Liver (tissue), 9 donors: ENCODE data around the gene CAMKK1. TPM values are rescaled to one million over a fixed set of nuclear protein-coding genes. Genes with fewer than 3 reads are reported as not detected.

ENCODE experiments used
- DNase-seq: peaks from one replicate; pipeline ENCODE4 v3.0.0-alpha.2; 2017; ENCODE audit warnings: low spot score
- H3K27ac ChIP-seq, 2 donors: one replicate each; pipeline ENCODE4 v1.7.0; 2013; ENCODE audit warnings: inconsistent platforms in 2 of 2, low read length in 2 of 2, control low read depth in 1 of 2, low read depth in 1 of 2, mild to moderate bottlenecking in 1 of 2
- H3K27me3 ChIP-seq, 4 donors: one replicate each; pipeline versions ENCODE4 v1.6.1 to v1.7.0; 2013; ENCODE audit warnings: low read length in 3 of 4, inconsistent platforms in 1 of 4, mild to moderate bottlenecking in 1 of 4, moderate library complexity in 1 of 4; ENCODE audit not compliant: control insufficient read depth in 4 of 4, insufficient read depth in 4 of 4
- H3K36me3 ChIP-seq, 4 donors: one replicate each; pipeline versions ENCODE4 v1.6.1 to v1.7.0; 2013; ENCODE audit warnings: low read length in 3 of 4, mild to moderate bottlenecking in 3 of 4, low read depth in 1 of 4, moderate library complexity in 1 of 4; ENCODE audit not compliant: control insufficient read depth in 4 of 4, insufficient read depth in 3 of 4
- H3K4me1 ChIP-seq, 4 donors: one replicate each; pipeline versions ENCODE4 v1.6.1 to v1.7.0; 2013; ENCODE audit warnings: low read length in 3 of 4, mild to moderate bottlenecking in 3 of 4, moderate library complexity in 1 of 4; ENCODE audit not compliant: control insufficient read depth in 4 of 4, insufficient read depth in 4 of 4
- H3K4me3 ChIP-seq, 3 donors: one replicate each; pipeline versions ENCODE4 v1.6.1 to v1.7.0; 2013; ENCODE audit warnings: low read length in 3 of 3, control low read depth in 1 of 3, low read depth in 1 of 3, mild to moderate bottlenecking in 1 of 3
- H3K9ac ChIP-seq, 2 donors: one replicate each; pipeline ENCODE4 v1.7.0; 2013; ENCODE audit warnings: low read length in 2 of 2, mild to moderate bottlenecking in 2 of 2, moderate library complexity in 2 of 2, control low read depth in 1 of 2, low read depth in 1 of 2
- H3K9me3 ChIP-seq, 4 donors: one replicate each; pipeline versions ENCODE4 v1.6.1 to v1.7.0; 2013; ENCODE audit warnings: low read length in 3 of 4; ENCODE audit not compliant: control insufficient read depth in 4 of 4
- ATF3 ChIP-seq: IDR thresholded peaks from 2 replicates; pipeline ENCODE4 v1.6.1; 2016; ENCODE audit warnings: antibody characterized with exemption
- FOXA2 ChIP-seq: IDR thresholded peaks from 2 replicates; pipeline ENCODE4 v1.6.1; 2016; ENCODE audit warnings: antibody characterized with exemption
- GABPA ChIP-seq, 2 donors: IDR thresholded peaks in 1 of 2; conservative IDR thresholded peaks in 1 of 2; 2 replicates each; pipeline ENCODE4 v1.6.1; 2016; ENCODE audit warnings: antibody characterized with exemption in 2 of 2, mild to moderate bottlenecking in 1 of 2, moderate library complexity in 1 of 2
- HNF4A ChIP-seq, 2 donors: conservative IDR thresholded peaks; 2 replicates each; pipeline ENCODE4 v1.6.1; 2016; ENCODE audit warnings: antibody characterized with exemption in 2 of 2, mild to moderate bottlenecking in 2 of 2
- HNF4G ChIP-seq: IDR thresholded peaks from 2 replicates; pipeline ENCODE4 v1.6.1; 2016; ENCODE audit warnings: antibody characterized with exemption
- MAX ChIP-seq: IDR thresholded peaks from 2 replicates; pipeline ENCODE4 v1.6.1; 2016; ENCODE audit warnings: antibody characterized with exemption
- RAD21 ChIP-seq, 2 donors: IDR thresholded peaks; 2 replicates each; pipeline ENCODE4 v1.6.1; 2016; ENCODE audit warnings: antibody characterized with exemption in 2 of 2, mild to moderate bottlenecking in 2 of 2
- SP1 ChIP-seq: IDR thresholded peaks from 2 replicates; pipeline ENCODE4 v1.6.1; 2018; ENCODE audit warnings: antibody characterized with exemption, mild to moderate bottlenecking
- TAF1 ChIP-seq: conservative IDR thresholded peaks from 2 replicates; pipeline ENCODE4 v1.6.1; 2016; ENCODE audit warnings: antibody characterized with exemption, mild to moderate bottlenecking
- ZBTB33 ChIP-seq: IDR thresholded peaks from 2 replicates; pipeline ENCODE4 v1.6.1; 2016; ENCODE audit warnings: antibody characterized with exemption
- WGBS: extraction: QIAGEN DNeasy Blood & Tissue Kit; methylation state at CpG from one replicate; pipeline ENCODE4 v1.1.7; 2013; 5-methylcytosine and 5-hydroxymethylcytosine counted together
- polyA plus RNA-seq, 2 donors: library from polyadenylated mRNA; stranded (reverse) in 1 of 2; unstranded in 1 of 2; fragments of 200-250 nt in 1 of 2; fragments of >200 nt in 1 of 2; fragmentation: Nextera tagmentation in 1 of 2; extraction: Ambion mirVana in 1 of 2; gene quantifications; one replicate each; pipeline versions ENCODE4 v1.2.1 to v1.2.3, GENCODE V29; 2013 to 2015
- total RNA-seq, 2 donors: library from RNA; depleted of rRNA; stranded (reverse); fragments of >200 nt; gene quantifications; one replicate each; pipeline ENCODE4 v1.2.3, GENCODE V29; 2014
- TF ChIP-seq, protein P1 (sequence below): fragments of 150-350 bp; IDR thresholded peaks from 2 replicates; pipeline ENCODE4 v1.5.1; 2017; ENCODE audit warnings: improper control_type of control experiment, low read depth, low read length; ENCODE audit not compliant: missing input control
- TF ChIP-seq, protein P2 (sequence below): IDR thresholded peaks from 2 replicates; pipeline ENCODE4 v1.6.1; 2016; ENCODE audit warnings: antibody characterized with exemption, mild to moderate bottlenecking
- donor health status: healthy.
- donor health status: healthy.
- donor health status: healthy.
- donor health status: healthy.
- donor health status: healthy.

CAMKK1 gene
- total and polyA plus RNA-seq, 4 donors: 0.24 to 0.67 (median 0.50) TPM

DNA sequence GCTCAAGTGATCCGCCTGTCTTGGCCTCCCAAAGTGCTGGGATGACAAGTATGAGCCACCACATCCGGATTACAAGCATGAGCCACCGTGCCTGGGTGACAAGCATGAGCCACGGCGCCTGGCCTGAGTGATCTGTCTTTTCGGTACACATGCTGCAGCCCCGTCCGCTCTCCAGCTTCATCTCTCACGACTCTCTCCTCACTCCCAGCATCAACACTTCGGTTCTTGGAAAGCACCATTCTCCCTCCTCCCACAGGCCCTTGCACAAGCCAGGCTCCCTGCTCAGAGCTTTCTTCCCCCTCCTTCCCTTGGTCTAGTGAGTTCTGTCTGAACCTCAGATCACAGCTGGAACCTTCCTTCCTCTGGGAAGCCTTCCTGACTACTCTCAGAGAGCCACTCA, 40.3 kb downstream of the CAMKK1 start:
- no peaks in the 10 kb centered on the region for H3K36me3 ChIP-seq
- H3K27ac ChIP-seq: no peak overlapping the region
- DNase-seq: no peak
- TF ChIP-seq ZBTB33 (no peak), HNF4G (no peak), ATF3 (no peak), GABPA (IDR thresholded peaks at IDR 0.05 in 1 of 2, conservative IDR thresholded peaks at IDR 0.05 in 1 of 2) (no peak), SP1 (no peak), HNF4A (conservative IDR thresholded peaks at IDR 0.05) (no peak)
- no peaks in the 10 kb centered on the region for H3K4me1 ChIP-seq
- no peaks in the 10 kb centered on the region for H3K9me3 ChIP-seq
- 93% methylated on average over 10 of the region's 10 CpGs for WGBS
- H3K4me3 ChIP-seq: no peak overlapping the region
- H3K27me3 ChIP-seq: no peaks in the 10 kb centered on the region
- H3K9ac ChIP-seq: no peak overlapping the region

DNA sequence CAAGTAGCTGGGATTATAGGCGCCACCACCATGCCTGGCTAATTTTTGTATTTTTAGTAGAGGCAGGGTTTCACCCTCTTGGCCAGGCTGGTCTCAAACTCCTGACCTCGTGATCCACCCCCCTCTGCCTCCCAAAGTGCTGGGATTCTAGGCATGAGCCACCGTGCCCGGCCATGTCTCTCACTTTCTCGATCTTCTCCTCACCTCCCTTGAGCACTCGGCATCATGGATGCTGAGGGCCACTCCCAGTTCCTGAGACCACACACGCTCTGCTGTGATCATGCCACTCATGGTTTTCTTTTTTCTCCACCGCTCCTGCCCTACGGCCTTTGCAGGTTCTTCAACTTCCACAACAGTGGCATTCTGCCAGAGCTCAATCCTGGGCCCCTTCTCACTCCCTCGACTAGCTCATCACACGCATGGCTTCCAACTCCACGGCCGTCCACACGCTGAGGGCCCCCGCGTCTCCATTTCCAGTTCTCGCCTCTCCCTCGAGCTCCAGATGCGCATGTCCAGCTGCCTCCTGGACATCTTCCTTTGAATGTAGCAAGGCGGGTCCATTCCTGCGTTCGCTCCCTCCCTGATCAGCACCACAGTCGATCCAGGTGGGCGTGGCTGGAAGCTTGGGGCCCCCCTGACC, 41.3 kb downstream of the CAMKK1 start:
- Histone ChIP-seq H3K27ac (no peak overlapping the region), H3K4me3 (no peak overlapping the region), H3K4me1 (no peaks in the 10 kb centered on the region), H3K27me3 (no peaks in the 10 kb centered on the region), H3K9ac (no peak overlapping the region), H3K36me3 (no peaks in the 10 kb centered on the region), H3K9me3 (no peaks in the 10 kb centered on the region)
- TF ChIP-seq HNF4A (conservative IDR thresholded peaks at IDR 0.05): no peak
- TF ChIP-seq ZBTB33: no peak
- TF ChIP-seq TAF1: no peak
- no peak for TF ChIP-seq MAX
- TF ChIP-seq, protein P1, sequence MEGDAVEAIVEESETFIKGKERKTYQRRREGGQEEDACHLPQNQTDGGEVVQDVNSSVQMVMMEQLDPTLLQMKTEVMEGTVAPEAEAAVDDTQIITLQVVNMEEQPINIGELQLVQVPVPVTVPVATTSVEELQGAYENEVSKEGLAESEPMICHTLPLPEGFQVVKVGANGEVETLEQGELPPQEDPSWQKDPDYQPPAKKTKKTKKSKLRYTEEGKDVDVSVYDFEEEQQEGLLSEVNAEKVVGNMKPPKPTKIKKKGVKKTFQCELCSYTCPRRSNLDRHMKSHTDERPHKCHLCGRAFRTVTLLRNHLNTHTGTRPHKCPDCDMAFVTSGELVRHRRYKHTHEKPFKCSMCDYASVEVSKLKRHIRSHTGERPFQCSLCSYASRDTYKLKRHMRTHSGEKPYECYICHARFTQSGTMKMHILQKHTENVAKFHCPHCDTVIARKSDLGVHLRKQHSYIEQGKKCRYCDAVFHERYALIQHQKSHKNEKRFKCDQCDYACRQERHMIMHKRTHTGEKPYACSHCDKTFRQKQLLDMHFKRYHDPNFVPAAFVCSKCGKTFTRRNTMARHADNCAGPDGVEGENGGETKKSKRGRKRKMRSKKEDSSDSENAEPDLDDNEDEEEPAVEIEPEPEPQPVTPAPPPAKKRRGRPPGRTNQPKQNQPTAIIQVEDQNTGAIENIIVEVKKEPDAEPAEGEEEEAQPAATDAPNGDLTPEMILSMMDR: no peak
- TF ChIP-seq, protein P2, sequence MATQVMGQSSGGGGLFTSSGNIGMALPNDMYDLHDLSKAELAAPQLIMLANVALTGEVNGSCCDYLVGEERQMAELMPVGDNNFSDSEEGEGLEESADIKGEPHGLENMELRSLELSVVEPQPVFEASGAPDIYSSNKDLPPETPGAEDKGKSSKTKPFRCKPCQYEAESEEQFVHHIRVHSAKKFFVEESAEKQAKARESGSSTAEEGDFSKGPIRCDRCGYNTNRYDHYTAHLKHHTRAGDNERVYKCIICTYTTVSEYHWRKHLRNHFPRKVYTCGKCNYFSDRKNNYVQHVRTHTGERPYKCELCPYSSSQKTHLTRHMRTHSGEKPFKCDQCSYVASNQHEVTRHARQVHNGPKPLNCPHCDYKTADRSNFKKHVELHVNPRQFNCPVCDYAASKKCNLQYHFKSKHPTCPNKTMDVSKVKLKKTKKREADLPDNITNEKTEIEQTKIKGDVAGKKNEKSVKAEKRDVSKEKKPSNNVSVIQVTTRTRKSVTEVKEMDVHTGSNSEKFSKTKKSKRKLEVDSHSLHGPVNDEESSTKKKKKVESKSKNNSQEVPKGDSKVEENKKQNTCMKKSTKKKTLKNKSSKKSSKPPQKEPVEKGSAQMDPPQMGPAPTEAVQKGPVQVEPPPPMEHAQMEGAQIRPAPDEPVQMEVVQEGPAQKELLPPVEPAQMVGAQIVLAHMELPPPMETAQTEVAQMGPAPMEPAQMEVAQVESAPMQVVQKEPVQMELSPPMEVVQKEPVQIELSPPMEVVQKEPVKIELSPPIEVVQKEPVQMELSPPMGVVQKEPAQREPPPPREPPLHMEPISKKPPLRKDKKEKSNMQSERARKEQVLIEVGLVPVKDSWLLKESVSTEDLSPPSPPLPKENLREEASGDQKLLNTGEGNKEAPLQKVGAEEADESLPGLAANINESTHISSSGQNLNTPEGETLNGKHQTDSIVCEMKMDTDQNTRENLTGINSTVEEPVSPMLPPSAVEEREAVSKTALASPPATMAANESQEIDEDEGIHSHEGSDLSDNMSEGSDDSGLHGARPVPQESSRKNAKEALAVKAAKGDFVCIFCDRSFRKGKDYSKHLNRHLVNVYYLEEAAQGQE: no peak
- TF ChIP-seq HNF4G: no peak
- TF ChIP-seq SP1: no peak
- no peak for TF ChIP-seq GABPA (IDR thresholded peaks at IDR 0.05 in 1 of 2, conservative IDR thresholded peaks at IDR 0.05 in 1 of 2)
- TF ChIP-seq RAD21 (IDR thresholded peaks at IDR 0.05): no peak
- TF ChIP-seq FOXA2: no peak
- 90% methylated on average over 24 of the region's 24 CpGs for WGBS
- no peak for DNase-seq
